Endodermal cell (in vitro differentiated cells): ENCODE measurements around the gene PEDS1. TPM values are rescaled to one million over a fixed set of nuclear protein-coding genes. Genes with fewer than 3 reads are reported as not detected.
"Not testable (repeated sequence)": the region's sequence is repeated elsewhere in the genome, so short reads cannot be mapped to it uniquely, and the experiment has no call there.

Source experiments
- DNase-seq: peaks from one replicate; pipeline ENCODE4 v3.0.0-alpha.2; 2017
- H3K27ac ChIP-seq: 2 replicates; pipeline ENCODE4 v1.5.1; 2013; ENCODE audit warnings: mild to moderate bottlenecking, low read depth, low read length, moderate library complexity
- H3K27me3 ChIP-seq: 2 replicates; pipeline ENCODE4 v1.6.1; 2013; ENCODE audit warnings: mild to moderate bottlenecking, low read length, moderate library complexity; ENCODE audit not compliant: insufficient read depth, control insufficient read depth, poor library complexity, severe bottlenecking
- H3K36me3 ChIP-seq: 2 replicates; pipeline ENCODE4 v1.7.0; 2013; ENCODE audit warnings: mild to moderate bottlenecking, low read length, moderate library complexity; ENCODE audit not compliant: control insufficient read depth, insufficient read depth
- H3K4me1 ChIP-seq: one replicate; pipeline ENCODE4 v1.7.0; 2013; ENCODE audit warnings: low read length; ENCODE audit not compliant: control insufficient read depth, insufficient read depth
- H3K4me3 ChIP-seq: 2 replicates; pipeline ENCODE4 v1.5.1; 2013; ENCODE audit warnings: mild to moderate bottlenecking, low read length, moderate library complexity
- H3K9ac ChIP-seq: 2 replicates; pipeline ENCODE4 v1.6.1; 2013; ENCODE audit warnings: mild to moderate bottlenecking, low read length, moderate library complexity; ENCODE audit not compliant: poor library complexity, severe bottlenecking; ENCODE audit errors: extremely low read depth
- H3K9me3 ChIP-seq: 2 replicates; pipeline ENCODE4 v1.6.1; 2013; ENCODE audit warnings: mild to moderate bottlenecking, low read length, moderate library complexity; ENCODE audit not compliant: control insufficient read depth
- H3K27ac Mint-ChIP-seq: 2 replicates; pipeline ENCODE4 v1.8.0; 2020; ENCODE audit warnings: mixed read lengths
- H3K27me3 Mint-ChIP-seq: 2 replicates; pipeline ENCODE4 v1.8.0; 2021; ENCODE audit warnings: mild to moderate bottlenecking, mixed read lengths; ENCODE audit not compliant: insufficient read depth
- H3K36me3 Mint-ChIP-seq: 2 replicates; pipeline ENCODE4 v1.8.0; 2020; ENCODE audit warnings: low read depth, mixed read lengths
- H3K4me1 Mint-ChIP-seq: 2 replicates; pipeline ENCODE4 v1.8.0; 2020; ENCODE audit warnings: mixed read lengths
- H3K4me3 Mint-ChIP-seq: 2 replicates; pipeline ENCODE4 v1.8.0; 2020; ENCODE audit warnings: mild to moderate bottlenecking, moderate library complexity, mixed read lengths
- H3K9me3 Mint-ChIP-seq: 2 replicates; pipeline ENCODE4 v1.8.0; 2020; ENCODE audit warnings: mild to moderate bottlenecking, mixed read lengths
- WGBS, 2 experiments: methylation state at CpG; one replicate each; pipeline versions ENCODE4 v1.1.5 to v1.1.7; 2013; ENCODE audit warnings: missing lambda C conversion rate in 2 of 2, mixed read lengths in 1 of 2; ENCODE audit not compliant: insufficient coverage in 1 of 2, insufficient read length in 1 of 2; 5-methylcytosine and 5-hydroxymethylcytosine counted together
- total RNA-seq, 2 donors: library from RNA; stranded (reverse); fragmentation: NEBNext Ultra II Directional in 1 of 2; extraction: Animal tissue kit (Norgen Biotek cat#: 25700) in 1 of 2; gene quantifications; 2 replicates in 1 of 2; 3 replicates in 1 of 2; pipeline ENCODE4 v1.2.1, GENCODE V29; 2021
- TF ChIP-seq, protein P1 (sequence below): fragments of 200-600 bp; sonication (generic); conservative IDR thresholded peaks from 2 replicates; pipeline ENCODE4 v1.5.0; 2021; ENCODE audit warnings: antibody characterized with exemption, mild to moderate bottlenecking

PEDS1 gene
- total RNA-seq, 2 donors from 2014 or later: 28.0 to 30.9 TPM

DNA sequence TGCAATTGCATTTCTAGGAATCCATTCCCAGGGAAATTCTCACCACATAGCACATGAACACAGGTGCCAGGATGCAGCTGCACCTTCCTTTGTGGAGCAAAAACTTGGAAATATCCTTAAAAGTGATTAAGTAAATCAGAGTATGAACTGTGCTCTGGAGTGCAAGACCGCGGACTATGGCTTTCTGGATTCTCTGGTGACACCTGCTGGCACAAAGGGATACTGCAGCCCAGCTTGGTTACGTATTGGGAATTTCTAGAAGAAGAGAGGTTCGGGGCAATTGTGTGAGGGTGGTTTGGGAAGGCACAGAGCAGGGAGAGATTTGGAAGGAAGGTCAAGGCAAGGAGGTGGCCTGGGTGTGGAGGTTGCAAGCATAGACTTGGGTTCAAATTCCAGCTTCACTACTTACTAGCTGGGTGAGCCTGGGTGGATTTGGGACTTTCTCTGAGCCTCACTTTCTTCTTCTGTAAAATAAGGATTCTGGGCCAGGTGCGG is 15.9 kb upstream of the PEDS1 start:
- Histone ChIP-seq H3K27me3 (no peaks in the 10 kb centered on the region), H3K4me1 (no peaks in the 10 kb centered on the region), H3K4me3 (no peak overlapping the region), H3K9me3 (no peaks in the 10 kb centered on the region), H3K9ac (no peak overlapping the region), H3K36me3 (no peaks in the 10 kb centered on the region), H3K27ac (no peak overlapping the region)
- Mint-ChIP-seq H3K4me1 (peaks cover 19% of the 10 kb centered on the region), H3K9me3 (peaks cover 5% of the 10 kb centered on the region), H3K4me3 (no peak overlapping the region), H3K36me3 (peaks cover 2% of the 10 kb centered on the region), H3K27me3 (peaks cover 2% of the 10 kb centered on the region), H3K27ac (no peak overlapping the region)
- TF ChIP-seq, protein P1, sequence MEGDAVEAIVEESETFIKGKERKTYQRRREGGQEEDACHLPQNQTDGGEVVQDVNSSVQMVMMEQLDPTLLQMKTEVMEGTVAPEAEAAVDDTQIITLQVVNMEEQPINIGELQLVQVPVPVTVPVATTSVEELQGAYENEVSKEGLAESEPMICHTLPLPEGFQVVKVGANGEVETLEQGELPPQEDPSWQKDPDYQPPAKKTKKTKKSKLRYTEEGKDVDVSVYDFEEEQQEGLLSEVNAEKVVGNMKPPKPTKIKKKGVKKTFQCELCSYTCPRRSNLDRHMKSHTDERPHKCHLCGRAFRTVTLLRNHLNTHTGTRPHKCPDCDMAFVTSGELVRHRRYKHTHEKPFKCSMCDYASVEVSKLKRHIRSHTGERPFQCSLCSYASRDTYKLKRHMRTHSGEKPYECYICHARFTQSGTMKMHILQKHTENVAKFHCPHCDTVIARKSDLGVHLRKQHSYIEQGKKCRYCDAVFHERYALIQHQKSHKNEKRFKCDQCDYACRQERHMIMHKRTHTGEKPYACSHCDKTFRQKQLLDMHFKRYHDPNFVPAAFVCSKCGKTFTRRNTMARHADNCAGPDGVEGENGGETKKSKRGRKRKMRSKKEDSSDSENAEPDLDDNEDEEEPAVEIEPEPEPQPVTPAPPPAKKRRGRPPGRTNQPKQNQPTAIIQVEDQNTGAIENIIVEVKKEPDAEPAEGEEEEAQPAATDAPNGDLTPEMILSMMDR: peak; percentile 91
- peak; percentile 97 for DNase-seq
- WGBS, 2 experiments: 30 to 40% methylated on average over 4 to 5 of the region's 5 CpGs

DNA sequence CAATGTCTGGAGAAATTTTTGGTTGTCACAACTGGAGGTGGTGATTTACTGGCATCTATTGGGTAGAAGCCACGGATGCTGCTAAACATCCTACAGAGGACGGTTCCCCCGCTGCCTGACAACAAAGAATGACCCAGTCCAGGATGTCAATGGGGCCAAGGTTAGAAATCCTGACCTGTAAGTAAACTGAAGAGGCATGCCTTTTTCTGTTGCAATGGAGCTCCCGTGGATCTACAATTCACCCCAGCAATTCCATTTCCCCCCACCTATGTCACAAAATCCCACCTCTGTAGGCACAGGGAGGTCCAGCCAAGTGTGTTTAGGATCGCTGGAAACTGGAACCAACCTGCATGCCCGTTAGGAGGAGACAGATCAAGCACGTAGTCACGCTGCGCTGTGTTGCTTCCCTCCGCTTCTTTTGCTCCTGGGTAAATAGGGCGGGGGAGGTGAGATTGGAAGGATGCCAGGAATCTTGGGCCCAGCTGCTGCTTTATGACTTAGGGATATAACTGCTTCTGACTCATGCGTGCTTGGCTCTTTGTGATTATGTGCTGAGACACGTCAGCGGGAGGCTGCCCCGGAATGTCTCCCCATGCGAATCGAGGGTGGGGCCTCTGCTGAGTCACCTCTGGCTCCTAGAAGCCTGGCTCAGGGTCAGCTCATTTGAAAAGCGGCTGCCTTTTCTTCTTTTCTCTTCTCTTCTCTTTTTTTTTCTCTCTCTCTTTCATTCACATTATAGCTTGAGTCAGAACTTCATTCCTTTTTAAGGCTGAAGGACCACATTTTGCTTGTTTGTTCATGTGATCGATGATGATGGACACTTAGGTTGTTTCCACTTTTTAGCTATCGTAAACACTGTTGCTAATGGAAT is 12.4 kb upstream of the PEDS1 start:
- Histone ChIP-seq H3K27me3 (no peaks in the 10 kb centered on the region), H3K36me3 (no peaks in the 10 kb centered on the region), H3K4me3 (peak overlapping the region; percentile 77), H3K4me1 (no peaks in the 10 kb centered on the region), H3K9me3 (no peaks in the 10 kb centered on the region), H3K9ac (peak overlapping the region; percentile 75), H3K27ac (peak overlapping the region; percentile 85)
- TF ChIP-seq, protein P1: no peak
- peaks cover 2% of the 10 kb centered on the region for H3K27me3 Mint-ChIP-seq
- H3K4me3 Mint-ChIP-seq: peak overlapping the region; percentile 55
- DNase-seq: peak; percentile 98
- 7 to 13% methylated on average over 14 to 20 of the region's 20 CpGs for WGBS, 2 experiments
- peaks cover 2% of the 10 kb centered on the region for H3K36me3 Mint-ChIP-seq
- H3K9me3 Mint-ChIP-seq: peaks cover 5% of the 10 kb centered on the region
- H3K27ac Mint-ChIP-seq: peak overlapping the region; percentile 97
- H3K4me1 Mint-ChIP-seq: peaks cover 15% of the 10 kb centered on the region

GRCh38 chr20:50163570-50164317 is 10.2 kb upstream of the PEDS1 start:
- DNase-seq: no peak
- H3K27ac Mint-ChIP-seq: peak overlapping the region; percentile 28
- H3K9me3 ChIP-seq: no peaks in the 10 kb centered on the region
- H3K36me3 ChIP-seq: no peaks in the 10 kb centered on the region
- no peaks in the 10 kb centered on the region for H3K9me3 Mint-ChIP-seq
- no peaks in the 10 kb centered on the region for H3K27me3 ChIP-seq
- H3K4me1 Mint-ChIP-seq: peaks cover 15% of the 10 kb centered on the region
- no peaks in the 10 kb centered on the region for H3K4me1 ChIP-seq
- TF ChIP-seq, protein P1: no peak
- H3K27me3 Mint-ChIP-seq: no peaks in the 10 kb centered on the region
- no peaks in the 10 kb centered on the region for H3K36me3 Mint-ChIP-seq
- no peak overlapping the region for H3K4me3 ChIP-seq
- 75 to 80% methylated on average over 8 to 9 of the region's 9 CpGs for WGBS, 2 experiments
- H3K9ac ChIP-seq: no peak overlapping the region
- no peak overlapping the region for H3K27ac ChIP-seq
- H3K4me3 Mint-ChIP-seq: no peak overlapping the region

DNA sequence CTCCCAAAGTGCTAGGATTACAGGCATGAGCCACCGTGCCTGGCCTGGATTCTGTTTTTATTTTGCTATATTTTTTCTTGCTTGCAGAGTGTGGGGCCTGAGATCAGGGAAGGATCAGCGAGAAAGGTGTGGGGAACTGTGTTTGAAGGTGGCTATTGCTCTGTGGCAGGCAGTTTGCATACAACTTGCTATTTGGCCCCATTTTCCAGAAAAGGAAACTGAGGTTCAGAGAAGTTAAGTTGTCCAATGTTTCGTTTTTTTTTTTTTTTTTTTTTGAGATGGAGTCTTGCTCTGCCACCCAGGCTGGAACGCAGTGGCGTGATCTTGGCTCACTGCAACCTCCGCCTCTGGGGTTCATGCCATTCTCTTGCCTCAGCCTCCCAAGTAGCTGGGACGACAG is 8.0 kb upstream of the PEDS1 start:
- not testable (repeated sequence) for H3K36me3 Mint-ChIP-seq, H3K27ac Mint-ChIP-seq, H3K27ac ChIP-seq, H3K36me3 ChIP-seq, H3K4me3 Mint-ChIP-seq, H3K27me3 Mint-ChIP-seq, H3K9ac ChIP-seq, DNase-seq, H3K9me3 ChIP-seq, H3K27me3 ChIP-seq, H3K9me3 Mint-ChIP-seq, H3K4me3 ChIP-seq, H3K4me1 ChIP-seq
- H3K4me1 Mint-ChIP-seq: peaks cover 15% of the 10 kb centered on the region
- 80 to 89% methylated on average over 2 to 6 of the region's 7 CpGs for WGBS, 2 experiments
